H1 (cell line): ENCODE data around the gene HMX1. TPM values are rescaled to one million over a fixed set of nuclear protein-coding genes. Genes with fewer than 3 reads are reported as not detected.

Experiments used
- CTCF ChIA-PET: fragments of 300-600 bp; sonication (Branson Sonifier 250); formaldehyde crosslinking; loops from one replicate; lab custom pipeline; 2021; ENCODE audit not compliant: partially characterized antibody; lab: Charles Lee
- POLR2A ChIA-PET: fragments of 300-600 bp; sonication (Branson Sonifier 250); formaldehyde crosslinking; loops from one replicate; lab custom pipeline; 2021; ENCODE audit warnings: inconsistent platforms; ENCODE audit not compliant: partially characterized antibody; lab: Charles Lee
- DNase-seq, 2 experiments: peaks; one replicate each; pipeline versions ENCODE4 v3.0.0 to v3.0.0-alpha.2; 2010 to 2022; ENCODE audit warnings: low spot score in 2 of 2, low read depth in 1 of 2, mixed read lengths in 1 of 2
- FAIRE-seq: peaks from 2 replicates; lab custom pipeline; 2011; peaks lifted over from hg19 to GRCh38; lab: Jason Lieb, UNC
- H2AFZ ChIP-seq: 2 replicates; pipeline ENCODE4 v1.8.1; 2012; ENCODE audit warnings: low read length, inconsistent platforms
- H2AK5ac ChIP-seq: 2 replicates; pipeline ENCODE4 v1.6.1; 2013; ENCODE audit warnings: low read depth, low read length
- H2BK120ac ChIP-seq: replicated peaks from 2 replicates; pipeline ENCODE3; 2013; ENCODE audit warnings: low read depth, low read length, inconsistent platforms
- H2BK12ac ChIP-seq: 2 replicates; pipeline ENCODE4 v1.6.1; 2013; ENCODE audit warnings: low read depth, low read length
- H2BK15ac ChIP-seq: 2 replicates; pipeline ENCODE4 v1.6.1; 2013; ENCODE audit warnings: low read length
- H2BK20ac ChIP-seq: 2 replicates; pipeline ENCODE4 v1.6.1; 2013; ENCODE audit warnings: low read length
- H2BK5ac ChIP-seq: 2 replicates; pipeline ENCODE4 v1.6.1; 2013; ENCODE audit warnings: low read depth, low read length
- H3K14ac ChIP-seq: 2 replicates; pipeline ENCODE4 v1.6.1; 2013; ENCODE audit warnings: inconsistent platforms; ENCODE audit not compliant: insufficient read length
- H3K18ac ChIP-seq: 2 replicates; pipeline ENCODE4 v1.6.1; 2013; ENCODE audit warnings: low read length; ENCODE audit errors: extremely low read depth
- H3K23ac ChIP-seq: 2 replicates; pipeline ENCODE4 v1.6.1; 2013; ENCODE audit warnings: inconsistent platforms; ENCODE audit not compliant: insufficient read length
- H3K23me2 ChIP-seq: 2 replicates; pipeline ENCODE4 v1.6.1; 2013; ENCODE audit warnings: low read depth, low read length
- H3K27ac ChIP-seq: 2 replicates; pipeline ENCODE4 v1.6.1; 2011; ENCODE audit warnings: low read depth, low read length, inconsistent platforms
- H3K27me3 ChIP-seq, 4 experiments: replicated peaks in 1 of 4; 1 replicate in 1 of 4; 2 replicates in 3 of 4; pipeline versions ENCODE4 v1.6.1 to v1.8.1; 2011 to 2013; ENCODE audit warnings: low read length in 3 of 4, mild to moderate bottlenecking in 3 of 4, inconsistent platforms in 2 of 4, mixed read lengths in 2 of 4, moderate library complexity in 1 of 4; ENCODE audit not compliant: control insufficient read depth in 3 of 4, insufficient read depth in 3 of 4; ENCODE audit errors: extremely low read depth in 1 of 4
- H3K36me3 ChIP-seq, 4 experiments: 2 replicates each; pipeline versions ENCODE4 v1.6.1 to v1.8.1; 2011 to 2013; ENCODE audit warnings: mild to moderate bottlenecking in 4 of 4, low read length in 3 of 4, moderate library complexity in 2 of 4, control low read depth in 1 of 4, inconsistent platforms in 1 of 4; ENCODE audit not compliant: insufficient read depth in 4 of 4, control insufficient read depth in 2 of 4
- H3K4ac ChIP-seq: replicated peaks from 2 replicates; pipeline ENCODE3; 2013; ENCODE audit warnings: low read length, low read depth, mixed read lengths, inconsistent platforms; ENCODE audit not compliant: insufficient read length
- H3K4me1 ChIP-seq, 4 experiments: replicated peaks in 1 of 4; 1 replicate in 1 of 4; 2 replicates in 3 of 4; pipeline versions ENCODE4 v1.6.1 to v1.8.1; 2011 to 2013; ENCODE audit warnings: low read length in 3 of 4, inconsistent platforms in 2 of 4, mixed read lengths in 1 of 4; ENCODE audit not compliant: insufficient read depth in 4 of 4, control insufficient read depth in 3 of 4
- H3K4me2 ChIP-seq, 2 experiments: 2 replicates each; pipeline versions ENCODE4 v1.6.1 to v1.8.1; 2011 to 2013; ENCODE audit warnings: low read depth in 2 of 2, low read length in 2 of 2, control low read depth in 1 of 2, inconsistent platforms in 1 of 2, mild to moderate bottlenecking in 1 of 2; ENCODE audit not compliant: insufficient read depth in 1 of 2
- H3K4me3 ChIP-seq, 4 experiments: fragments of 200-600, 300-600 bp in 1 of 4; sonication (generic), shearing (Covaris generic), sonication (Bioruptor Twin) in 1 of 4; 2 replicates each; pipeline versions ENCODE4 v1.5.1 to v1.8.1; 2011 to 2016; ENCODE audit warnings: low read length in 4 of 4, low read depth in 3 of 4, control low read depth in 2 of 4, inconsistent platforms in 2 of 4, mild to moderate bottlenecking in 2 of 4, mixed read lengths in 1 of 4, moderate library complexity in 1 of 4; ENCODE audit not compliant: insufficient read depth in 2 of 4; ENCODE audit errors: extremely low read depth in 1 of 4
- H3K56ac ChIP-seq: replicated peaks from 2 replicates; pipeline ENCODE3; 2013; ENCODE audit warnings: low read depth, mild to moderate bottlenecking, mixed read lengths, low read length, inconsistent platforms; ENCODE audit not compliant: insufficient read length
- H3K79me1 ChIP-seq: 2 replicates; pipeline ENCODE4 v1.6.1; 2013; ENCODE audit warnings: low read depth, low read length, control low read depth
- H3K79me2 ChIP-seq, 2 experiments: 2 replicates each; pipeline versions ENCODE4 v1.6.1 to v1.8.1; 2012 to 2013; ENCODE audit warnings: low read length in 2 of 2, mild to moderate bottlenecking in 2 of 2, inconsistent platforms in 1 of 2; ENCODE audit not compliant: insufficient read depth in 2 of 2, control insufficient read depth in 1 of 2
- H3K9ac ChIP-seq, 4 experiments: replicated peaks in 1 of 4; 1 replicate in 1 of 4; 2 replicates in 3 of 4; pipeline versions ENCODE4 v1.6.1 to v1.8.1; 2011 to 2013; ENCODE audit warnings: low read depth in 3 of 4, low read length in 3 of 4, control low read depth in 2 of 4, mild to moderate bottlenecking in 2 of 4, moderate library complexity in 2 of 4, inconsistent platforms in 1 of 4; ENCODE audit errors: extremely low read depth in 1 of 4
- H3K9me3 ChIP-seq, 2 experiments: 2 replicates each; pipeline versions ENCODE4 v1.6.1 to v1.8.1; 2012 to 2013; ENCODE audit warnings: mild to moderate bottlenecking in 2 of 2, moderate library complexity in 2 of 2, control low read depth in 1 of 2, inconsistent platforms in 1 of 2, low read depth in 1 of 2, low read length in 1 of 2, mixed read lengths in 1 of 2; ENCODE audit not compliant: insufficient read depth in 2 of 2
- H4K20me1 ChIP-seq, 2 experiments: replicated peaks in 1 of 2; 2 replicates each; pipeline versions ENCODE3 to v1.8.1; 2011 to 2013; ENCODE audit warnings: inconsistent platforms in 2 of 2, low read length in 2 of 2, mild to moderate bottlenecking in 1 of 2; ENCODE audit not compliant: insufficient read depth in 2 of 2, control insufficient read depth in 1 of 2
- H4K5ac ChIP-seq: 2 replicates; pipeline ENCODE4 v1.6.1; 2013; ENCODE audit warnings: low read length, low read depth, mixed read lengths, inconsistent platforms; ENCODE audit not compliant: insufficient read length
- H4K8ac ChIP-seq: 2 replicates; pipeline ENCODE4 v1.8.0; 2013; ENCODE audit warnings: mild to moderate bottlenecking, moderate library complexity, low read length, inconsistent platforms; ENCODE audit not compliant: insufficient read depth; ENCODE audit errors: extremely low read depth
- H4K91ac ChIP-seq: replicated peaks from 2 replicates; pipeline ENCODE3; 2013; ENCODE audit warnings: low read length, mixed read lengths, inconsistent platforms; ENCODE audit not compliant: insufficient read length
- BACH1 ChIP-seq: IDR thresholded peaks from 2 replicates; pipeline ENCODE4 v1.6.1; 2012; ENCODE audit warnings: low read length, improper control_type of control experiment
- BCL11A ChIP-seq, 2 experiments: IDR thresholded peaks; one replicate each; pipeline ENCODE4 v1.6.1; 2011; ENCODE audit warnings: low read depth in 2 of 2, low read length in 2 of 2, mild to moderate bottlenecking in 2 of 2
- CBX8 ChIP-seq: fragments of 300-800, 300-1000 bp; sonication (generic); IDR thresholded peaks from 2 replicates; pipeline ENCODE4 v1.7.1; 2016; ENCODE audit warnings: low read depth, low read length, borderline replicate concordance
- CTBP2 ChIP-seq: IDR thresholded peaks from 2 replicates; pipeline ENCODE4 v1.7.0; 2011; ENCODE audit warnings: borderline replicate concordance, mild to moderate bottlenecking, moderate library complexity, mixed read lengths, low read length; ENCODE audit not compliant: insufficient read depth, insufficient read length
- FOSL1 ChIP-seq: IDR thresholded peaks from 2 replicates; pipeline ENCODE4 v1.6.1; 2011; ENCODE audit warnings: mild to moderate bottlenecking, low read depth, low read length, moderate library complexity; ENCODE audit not compliant: insufficient read depth
- MAFK ChIP-seq: IDR thresholded peaks from 2 replicates; pipeline ENCODE4 v1.6.1; 2012; ENCODE audit warnings: low read depth, mild to moderate bottlenecking, improper control_type of control experiment, low read length
- RXRA ChIP-seq: IDR thresholded peaks from 2 replicates; pipeline ENCODE4 v1.6.1; 2011; ENCODE audit warnings: low read depth, mild to moderate bottlenecking, low read length, moderate library complexity; ENCODE audit not compliant: insufficient read depth
- USF2 ChIP-seq: IDR thresholded peaks from 2 replicates; pipeline ENCODE4 v1.6.1; 2011; ENCODE audit warnings: low read length, improper control_type of control experiment
- WGBS, 2 experiments: shearing (Covaris generic) in 1 of 2; methylation state at CpG; one replicate each; pipeline versions ENCODE4 v1.1.6 to v1.1.7; 2013 to 2015; ENCODE audit warnings: low lambda C conversion rate in 2 of 2, mixed read lengths in 2 of 2, inconsistent platforms in 1 of 2, low coverage in 1 of 2, missing lambda C conversion rate in 1 of 2; ENCODE audit not compliant: insufficient replicate concordance in 2 of 2, insufficient coverage in 1 of 2, insufficient read length in 1 of 2; ENCODE audit errors: extremely low coverage in 1 of 2, missing lambda C conversion rate in 1 of 2; 5-methylcytosine and 5-hydroxymethylcytosine counted together
- polyA plus RNA-seq, 7 experiments: library from polyadenylated mRNA; depleted of rRNA in 3 of 7; stranded (reverse) in 5 of 7; unstranded in 2 of 7; fragments of >200 nt in 5 of 7; fragments of 200-250 nt in 2 of 7; gene quantifications; 1 replicate in 5 of 7; 2 replicates in 1 of 7; 4 replicates in 1 of 7; pipeline versions ENCODE4 v1.2.1 to v1.2.3, GENCODE V29; 2011 to 2013; ENCODE audit warnings: missing spikeins in 2 of 7, mixed read lengths in 2 of 7
- total RNA-seq: library from RNA; stranded (reverse); fragmentation: NEBNext Ultra II Directional; extraction: Animal tissue kit (Norgen Biotek cat#: 25700); gene quantifications from 2 replicates; pipeline ENCODE4 v1.2.1, GENCODE V29; 2021

The HMX1 gene
- total and polyA plus RNA-seq, 2 of the 8 experiments (the other 6 are each of a cell fraction or from before 2014, with no cell fraction given) = 0.26 TPM; not detected in 1

GRCh38 chr4:8891255-8891645 lies 19.6 kb upstream of the HMX1 start:
- Histone ChIP-seq H4K8ac (peak overlapping the region; percentile 39; the same call in 1 of the 2 replicates), H3K9ac (0 out of 7 replicates have a peak overlapping the region, but pooled peaks of 1 of the 4 experiments have one; percentile 8), H2BK120ac (no peak overlapping the region), H3K4me3 (peak overlapping the region in 3 of 4 experiments; percentile 2 to 57 (median 16); a peak in 3 of 8 replicates), H3K27ac (no peak overlapping the region), H3K14ac (no peak overlapping the region), H3K4me1 (peaks cover 0 to 34% (median 25%) of the 10 kb centered on the region in 4 experiments; a peak in 5 of 7 replicates), H4K20me1 (peaks cover 7 to 11% of the 10 kb centered on the region in 2 experiments), H2BK12ac (peak overlapping the region; percentile 94), H3K9me3 (peaks cover 6 to 7% of the 10 kb centered on the region in 2 experiments; a peak in 3 of 4 replicates), H3K79me2 (no peaks in the 10 kb centered on the region), H4K5ac (no peak overlapping the region), H3K4me2 (peak overlapping the region; percentile 73 to 88), H3K36me3 (peaks cover 0 to 3% (median 0%) of the 10 kb centered on the region in 4 experiments; a peak in 1 of 8 replicates), H3K23ac (no peak overlapping the region), H2BK5ac (no peak overlapping the region; the same call in 1 of the 2 replicates), H3K23me2 (peaks cover 10% of the 10 kb centered on the region; the same call in 1 of the 2 replicates), H3K18ac (peak overlapping the region; percentile 68), H2AK5ac (no peak overlapping the region), H3K56ac (no peak overlapping the region), H2AFZ (no peak overlapping the region), H3K4ac (no peak overlapping the region), H2BK20ac (peak overlapping the region; percentile 18; the same call in 1 of the 2 replicates), H4K91ac (no peak overlapping the region), H2BK15ac (no peak overlapping the region), H3K79me1 (no peaks in the 10 kb centered on the region), H3K27me3 (peaks cover 80 to 99% (median 98%) of the 10 kb centered on the region in 4 experiments)
- ChIA-PET POLR2A (interaction anchor here (1.0 to 2.6 kb wide), 4 partner anchors 9 to 36 kb away, joined by 3 to 8 read pairs (median 6); no protein-coding TSS in a partner anchor), CTCF (interaction anchor here (0.8 to 1.7 kb wide), 8 partner anchors 14 to 204 kb away, joined by 3 to 9 read pairs (median 4); no protein-coding TSS in a partner anchor)
- WGBS, 2 experiments = 37% methylated on average over 15 of the region's 15 CpGs; no CpG with 5 or more reads in 1 of the 2 experiments
- TF ChIP-seq USF2 (no peak), BACH1 (no peak), MAFK (no peak), BCL11A (IDR thresholded peaks at IDR 0.05; ENCODE audit: low read depth in 2 of 2, low read length in 2 of 2) (no peak), RXRA (no peak), FOSL1 (no peak), CBX8 (peak; percentile 14; the same call in 1 of the 2 replicates), CTBP2 (no peak)
- DNase-seq = peak in 1 of 2 experiments; percentile 60
- FAIRE-seq = no peak
